ENCODE results near the gene RCCD1. TPM values are rescaled to one million over a fixed set of nuclear protein-coding genes. Genes with fewer than 3 reads are reported as not detected.
A peak's percentile ranks its signal among the peaks of the same experiment; 100 is the strongest.

Gene RCCD1
- total RNA-seq, 3 donors from 2014 or later, result 18.5 to 21.5 (median 20.7) TPM

- intact Hi-C loops (cut with DNase I, micrococcal nuclease), result no loop called here
These were observed 23.2 kb upstream of the RCCD1 start for GRCh38 chr15:90931575-90931827.

GRCh38 chr15:90931828-90932659, 22.6 kb upstream of the RCCD1 start, which contains the start of gene HDDC3:
Gene HDDC3 (minus strand): TSS chr15:90932549. CDS start chr15:90932540, 9 bp downstream.
- ATAC-seq (peak; percentile 71), DNase-seq (peak; percentile 93 to 96 (median 96))
- no peaks in the 10 kb centered on the region for H3K9me3 ChIP-seq
- H3K4me1 ChIP-seq (ENCODE audit: low read depth), result peaks cover 29% of the 10 kb centered on the region
- peak; percentile 99 for TF ChIP-seq CTCF (IDR thresholded peaks at IDR 0.05)
- intact Hi-C loops (cut with DNase I, micrococcal nuclease), result no loop called here
- peak within 1 kb of the TSS; percentile 46 for H3K4me3 ChIP-seq
- no peaks in the 10 kb centered on the region for H3K36me3 ChIP-seq (ENCODE audit: low read depth)

More at GRCh38 chr15:90931575-90931827, 23.2 kb upstream of the RCCD1 start:
- DNase-seq (no peak), ATAC-seq (no peak)
- Histone ChIP-seq H3K9me3 (no peaks in the 10 kb centered on the region), H3K4me1 (ENCODE audit: low read depth) (peaks cover 28% of the 10 kb centered on the region), H3K4me3 (no peak overlapping the region), H3K36me3 (ENCODE audit: low read depth) (no peaks in the 10 kb centered on the region)
- TF ChIP-seq CTCF (IDR thresholded peaks at IDR 0.05), result no peak

GRCh38 chr15:90932660-90932991, 22.1 kb upstream of the RCCD1 start:
- Histone ChIP-seq H3K4me1 (ENCODE audit: low read depth) (peaks cover 29% of the 10 kb centered on the region), H3K36me3 (ENCODE audit: low read depth) (no peaks in the 10 kb centered on the region), H3K9me3 (no peaks in the 10 kb centered on the region), H3K4me3 (peak overlapping the region; percentile 46)
- DNase-seq (no peak), ATAC-seq (no peak)
- no peak for TF ChIP-seq CTCF (IDR thresholded peaks at IDR 0.05)
- intact Hi-C loops (cut with DNase I, micrococcal nuclease), result no loop called here

DNA sequence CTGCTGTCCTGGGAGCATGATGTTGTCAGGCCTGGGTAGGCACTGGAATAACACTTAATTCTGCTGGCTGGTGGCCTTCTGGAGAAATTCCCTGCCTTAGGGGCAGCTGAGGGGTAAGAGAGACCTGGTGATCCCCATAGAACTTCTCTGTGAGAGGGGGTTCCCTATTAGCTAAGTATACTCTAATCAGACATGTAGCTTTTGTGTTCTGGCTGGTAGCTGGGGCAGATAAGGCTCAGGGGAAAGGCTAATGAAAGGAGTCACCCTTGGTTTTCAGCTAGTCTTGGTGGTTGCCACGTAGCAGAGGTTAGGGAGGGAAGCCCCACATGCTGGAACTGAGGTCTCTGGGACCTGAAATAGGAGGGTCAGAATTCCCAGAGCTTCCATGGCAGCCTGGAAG, 21.4 kb upstream of the RCCD1 start:
- peaks cover 29% of the 10 kb centered on the region for H3K4me1 ChIP-seq (ENCODE audit: low read depth)
- H3K9me3 ChIP-seq, result no peaks in the 10 kb centered on the region

DNA sequence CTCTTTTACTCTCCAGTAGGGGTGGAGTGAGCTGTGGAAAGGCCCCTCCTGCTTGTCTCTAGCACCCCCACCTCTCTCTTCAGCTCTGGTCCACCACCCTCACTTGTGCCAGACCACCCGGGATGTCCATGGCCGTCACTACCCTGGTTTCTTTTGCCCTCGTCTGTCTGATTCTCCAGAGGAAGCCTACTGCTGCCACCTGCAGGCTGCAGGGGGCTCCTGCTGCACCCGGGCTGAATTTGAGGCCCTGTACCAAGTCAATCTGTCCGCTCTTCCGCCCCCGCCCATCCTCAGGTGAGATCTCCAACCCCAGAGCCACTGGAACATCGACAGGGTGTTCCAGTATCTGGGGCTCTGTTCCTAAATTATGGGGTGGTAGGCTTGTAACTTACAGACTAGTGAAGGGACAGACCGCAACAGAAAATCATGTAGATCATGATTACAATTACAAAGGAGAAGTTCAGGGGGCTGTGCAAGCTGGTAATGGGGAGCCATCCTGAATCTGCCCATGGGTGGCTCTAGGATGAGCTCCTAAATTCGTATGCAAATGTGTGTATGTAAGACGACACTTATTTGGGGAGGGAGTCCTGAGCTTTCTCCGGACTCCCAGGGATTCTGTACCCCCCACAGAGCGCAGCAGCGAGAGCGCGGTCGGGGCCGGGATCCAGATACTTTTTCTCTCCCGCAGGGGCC, 20.3 kb upstream of the RCCD1 start:
- Histone ChIP-seq H3K4me1 (ENCODE audit: low read depth) (peaks cover 26% of the 10 kb centered on the region), H3K36me3 (ENCODE audit: low read depth) (no peaks in the 10 kb centered on the region), H3K4me3 (peak overlapping the region; percentile 42), H3K9me3 (no peaks in the 10 kb centered on the region)
- ATAC-seq (peak; percentile 61), DNase-seq (peak; percentile 93 to 94 (median 94))
- TF ChIP-seq CTCF (IDR thresholded peaks at IDR 0.05), result peak; percentile 92
- intact Hi-C loops (cut with DNase I, micrococcal nuclease), result no loop called here

More for the DNA sequence above, 21.4 kb upstream of the RCCD1 start:
- intact Hi-C loops (cut with DNase I, micrococcal nuclease), result no loop called here
- TF ChIP-seq CTCF (IDR thresholded peaks at IDR 0.05), result no peak
- Histone ChIP-seq H3K4me3 (no peak overlapping the region), H3K36me3 (ENCODE audit: low read depth) (no peaks in the 10 kb centered on the region)
- ATAC-seq, result no peak
- no peak for DNase-seq
